HG03060 (cell line): Measurements from ENCODE around the gene RHBDF2.

Experiments used
- ATAC-seq: cut with Tn5 transposase; IDR thresholded peaks from one replicate; pipeline ENCODE4 v1.9.1; 2021; ENCODE audit warnings: low read depth, moderate number of reproducible peaks; ENCODE audit not compliant: unreplicated experiment

Gene RHBDF2

DNA sequence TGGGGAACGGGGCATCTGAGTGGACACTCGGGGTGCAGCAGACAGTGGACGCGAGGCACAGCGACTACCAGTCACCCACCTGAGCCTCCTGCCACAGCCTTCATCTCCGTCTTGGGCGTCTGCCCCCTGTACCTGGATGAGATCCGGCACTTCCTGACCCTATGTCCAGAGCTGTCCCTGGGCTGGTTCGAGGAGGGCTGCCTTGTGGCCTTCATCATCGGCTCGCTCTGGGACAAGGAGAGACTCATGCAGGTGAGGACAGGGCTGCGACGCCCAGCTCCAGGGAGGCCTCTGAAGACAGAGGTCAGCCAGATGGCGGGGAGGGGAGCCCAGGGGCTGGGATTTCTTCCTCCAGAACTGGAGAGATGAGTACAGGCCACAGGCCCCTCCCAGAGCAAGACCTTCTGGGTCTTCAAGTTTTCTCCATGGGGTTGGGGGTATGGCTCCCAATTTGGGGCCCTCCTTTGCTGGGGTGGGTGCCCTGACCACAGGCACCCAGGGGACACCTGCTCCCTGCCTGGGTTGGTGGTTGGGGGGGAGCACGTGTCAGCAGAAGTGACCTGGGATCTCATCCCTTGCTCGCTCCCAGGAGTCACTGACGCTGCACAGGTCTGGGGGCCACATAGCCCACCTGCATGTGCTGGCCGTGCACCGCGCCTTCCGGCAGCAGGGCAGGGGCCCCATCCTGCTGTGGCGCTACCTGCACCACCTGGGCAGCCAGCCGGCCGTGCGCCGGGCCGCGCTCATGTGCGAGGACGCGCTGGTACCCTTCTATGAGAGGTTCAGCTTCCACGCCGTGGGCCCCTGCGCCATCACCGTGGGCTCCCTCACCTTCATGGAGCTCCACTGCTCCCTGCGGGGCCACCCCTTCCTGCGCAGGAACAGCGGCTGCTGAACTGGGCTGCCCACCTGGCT lies 31.9 kb downstream of the RHBDF2 start:
- ATAC-seq: no peak

DNA sequence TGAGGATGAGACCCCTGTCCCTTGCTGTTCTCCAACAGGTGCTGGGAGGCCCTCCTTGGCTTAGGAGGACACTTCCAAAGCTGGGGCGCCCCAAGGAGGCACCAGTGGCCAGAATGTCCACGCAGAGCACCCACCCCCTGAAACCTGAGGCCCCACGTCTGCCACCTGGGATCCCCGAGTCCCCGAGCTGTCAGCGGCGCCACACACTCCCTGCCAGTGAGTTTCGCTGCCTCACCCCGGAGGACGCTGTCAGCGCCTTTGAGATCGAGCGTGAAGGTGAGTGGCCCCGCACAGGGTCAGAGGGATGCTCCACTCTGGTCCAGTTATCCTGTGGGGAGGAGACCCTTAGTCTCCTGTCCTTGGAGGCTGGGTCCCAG lies 32.6 kb downstream of the RHBDF2 start:
- ATAC-seq: no peak

DNA sequence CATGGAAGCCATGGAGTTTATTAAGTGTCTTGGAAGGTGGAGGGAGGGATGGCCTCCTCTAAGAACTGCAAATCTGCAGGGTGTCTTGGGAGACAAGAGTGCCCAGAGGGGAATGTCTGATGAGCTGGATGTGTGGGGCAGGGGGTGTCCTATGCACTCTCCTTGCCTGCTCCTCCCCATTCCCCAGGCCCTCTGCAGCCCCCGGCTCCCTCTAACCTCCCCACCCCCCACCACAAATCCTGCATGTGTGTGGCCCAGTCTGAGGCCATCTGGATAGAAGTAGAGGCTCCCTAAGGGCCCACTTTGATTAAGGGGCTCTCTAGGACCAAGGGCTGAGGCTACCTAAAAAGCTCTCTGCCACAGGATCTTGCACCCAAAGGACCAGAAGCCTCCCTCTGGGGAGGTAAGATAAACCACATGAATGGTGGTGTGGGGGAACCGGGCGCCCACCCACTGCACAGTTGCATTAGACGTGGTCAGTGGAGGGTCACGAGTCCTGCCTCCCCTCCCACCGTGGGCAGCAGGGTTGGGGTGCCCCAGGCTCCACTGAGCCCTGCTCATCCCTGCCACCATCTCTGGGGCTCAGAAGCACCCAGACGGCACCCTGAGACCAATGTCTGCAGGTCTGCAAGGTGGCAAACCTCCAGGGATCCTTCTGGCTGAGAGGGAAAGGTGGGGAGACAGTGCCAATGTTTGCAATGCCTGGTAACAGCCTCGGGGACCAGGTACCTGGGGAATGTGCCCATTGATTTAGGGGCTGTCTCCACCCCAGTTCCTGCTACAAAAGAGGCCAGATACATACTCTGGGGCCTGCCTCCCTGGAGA lies 33.2 kb downstream of the RHBDF2 start:
- ATAC-seq: no peak

DNA sequence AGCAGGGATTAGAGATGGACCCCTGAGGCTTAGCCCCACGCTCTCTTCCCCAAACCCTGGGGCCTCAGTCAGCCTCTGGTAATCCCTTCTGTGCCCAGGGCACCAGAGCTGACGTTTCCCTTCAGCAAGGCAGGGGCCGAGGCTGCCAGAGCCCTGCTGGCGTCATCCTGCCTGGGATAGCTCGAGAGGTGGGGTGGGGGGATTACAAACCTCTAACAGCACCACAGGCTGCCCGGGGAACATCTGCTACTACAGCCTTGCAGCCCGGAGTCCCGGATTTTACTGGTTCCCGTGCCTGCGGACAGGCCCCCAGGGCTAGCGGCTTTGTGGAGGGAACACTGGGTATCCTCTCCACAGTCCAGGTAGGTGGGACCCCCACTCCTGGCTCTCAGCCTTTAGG lies 33.9 kb downstream of the RHBDF2 start, which contains the start of gene AANAT:
Gene AANAT (plus strand): TSS at position 238 of the 400 bp plus-strand sequence. CDS start 1,144 bp downstream, outside the sequence.
- no peak for ATAC-seq

DNA sequence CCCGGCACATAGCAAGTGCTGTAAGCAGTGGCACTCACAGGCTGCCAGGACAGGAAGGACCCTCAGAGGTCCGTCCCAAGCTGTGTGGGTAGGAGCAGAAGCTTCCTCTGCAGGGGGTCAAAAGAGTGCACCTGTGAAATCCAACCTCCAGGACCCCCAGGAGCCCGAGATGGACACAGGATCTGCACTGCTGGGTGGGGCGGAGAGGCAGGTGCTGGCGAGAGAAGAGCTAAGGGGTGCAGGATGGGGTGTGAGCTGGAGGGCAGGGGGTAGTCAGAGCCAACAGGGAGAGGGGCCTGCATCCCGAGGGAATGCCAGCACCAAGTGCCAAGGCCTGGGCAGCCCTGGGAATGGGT lies 34.5 kb downstream of the RHBDF2 start:
- no peak for ATAC-seq

DNA sequence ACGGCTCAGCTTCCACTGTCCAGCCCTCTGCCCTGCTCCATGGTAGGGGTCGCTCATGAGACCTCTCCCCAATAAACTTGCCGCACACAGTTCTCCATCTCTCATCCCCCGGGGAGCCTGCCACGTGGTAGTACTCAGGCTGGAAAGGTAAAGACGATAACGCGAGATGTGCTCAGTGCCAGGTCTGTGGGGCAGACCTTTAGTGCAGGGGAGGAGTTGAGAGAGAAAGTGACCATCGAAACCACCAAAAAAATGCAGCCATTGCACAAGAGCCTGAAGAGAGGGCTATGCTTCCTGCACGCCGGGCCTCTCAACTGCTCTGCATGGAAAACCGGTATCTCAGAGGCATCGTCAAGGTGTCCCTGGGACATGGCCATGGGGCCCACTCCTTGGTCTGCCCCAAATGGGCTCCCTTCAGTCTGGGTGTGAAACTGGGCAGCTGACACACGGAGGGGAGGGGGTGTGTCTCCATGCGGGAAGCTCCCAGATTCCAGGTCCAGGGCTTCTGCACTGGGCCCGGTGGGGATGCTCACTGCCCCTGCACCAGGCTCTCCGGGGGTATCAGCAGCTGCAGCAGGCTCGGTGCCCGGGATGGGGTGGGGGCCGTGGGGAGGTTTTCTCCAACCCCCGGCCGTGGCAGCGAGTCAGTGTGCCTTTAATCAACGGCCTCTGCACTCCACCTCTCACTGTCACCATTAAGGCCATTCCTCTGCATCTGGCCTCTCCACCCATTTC lies 38.5 kb downstream of the RHBDF2 start:
- ATAC-seq: no peak

DNA sequence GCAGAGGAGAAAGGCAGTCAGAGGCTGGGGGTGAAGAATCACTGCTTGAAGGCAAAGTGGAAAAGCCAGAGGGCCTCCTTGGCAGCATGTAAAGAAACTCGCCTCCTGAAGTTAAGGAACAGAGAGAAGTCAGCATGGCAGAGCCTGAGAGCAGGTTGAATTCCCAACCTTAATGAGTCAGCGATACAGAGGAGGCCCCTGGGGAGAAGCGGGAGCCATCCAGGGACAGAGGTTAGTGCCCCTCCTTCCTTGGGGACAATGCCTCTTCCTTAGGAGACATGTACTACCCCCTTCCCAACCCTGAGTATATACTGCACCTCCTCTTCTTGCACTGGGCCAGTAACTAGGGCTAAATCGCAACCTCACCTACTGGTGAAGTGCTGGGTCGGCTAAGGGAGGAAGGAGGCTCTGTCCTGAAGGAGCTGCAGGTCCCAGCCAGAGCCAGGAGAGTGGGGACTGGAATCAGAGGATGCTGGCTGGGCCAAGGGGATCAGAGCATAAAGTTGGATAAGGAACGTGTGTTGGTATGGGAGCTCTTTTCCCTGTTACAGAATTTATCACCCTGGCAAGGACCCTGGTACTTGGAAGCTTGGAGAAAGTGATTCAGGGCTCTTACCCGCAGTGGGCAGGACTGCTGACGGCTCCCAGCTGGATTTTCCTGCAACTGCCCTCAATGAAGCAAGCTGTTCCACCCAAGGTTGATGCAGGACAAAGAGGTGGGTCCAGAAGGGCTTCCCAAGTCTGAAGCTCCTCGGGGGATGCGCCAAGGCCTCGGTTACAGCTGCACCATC lies 39.3 kb downstream of the RHBDF2 start:
- no peak for ATAC-seq

DNA sequence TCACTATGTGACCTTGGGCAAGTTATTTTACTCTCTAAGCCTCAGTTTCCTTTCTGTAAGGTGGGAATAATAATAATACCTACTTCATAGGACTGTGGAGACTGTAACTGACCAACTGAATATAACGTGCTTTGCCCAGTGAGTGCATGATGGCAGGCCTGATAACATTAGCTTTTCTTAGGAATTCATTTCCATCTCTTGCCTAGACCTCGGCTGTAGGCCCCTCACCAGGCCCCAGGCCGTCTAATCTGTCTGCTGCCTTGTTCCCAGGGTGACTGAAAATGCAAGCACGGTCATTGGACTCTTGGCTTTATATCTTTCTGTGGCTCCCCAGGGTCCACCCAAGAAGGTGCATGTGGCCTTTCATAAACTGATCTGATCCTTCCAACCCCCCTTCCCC lies 41.5 kb downstream of the RHBDF2 start:
- ATAC-seq: no peak

DNA sequence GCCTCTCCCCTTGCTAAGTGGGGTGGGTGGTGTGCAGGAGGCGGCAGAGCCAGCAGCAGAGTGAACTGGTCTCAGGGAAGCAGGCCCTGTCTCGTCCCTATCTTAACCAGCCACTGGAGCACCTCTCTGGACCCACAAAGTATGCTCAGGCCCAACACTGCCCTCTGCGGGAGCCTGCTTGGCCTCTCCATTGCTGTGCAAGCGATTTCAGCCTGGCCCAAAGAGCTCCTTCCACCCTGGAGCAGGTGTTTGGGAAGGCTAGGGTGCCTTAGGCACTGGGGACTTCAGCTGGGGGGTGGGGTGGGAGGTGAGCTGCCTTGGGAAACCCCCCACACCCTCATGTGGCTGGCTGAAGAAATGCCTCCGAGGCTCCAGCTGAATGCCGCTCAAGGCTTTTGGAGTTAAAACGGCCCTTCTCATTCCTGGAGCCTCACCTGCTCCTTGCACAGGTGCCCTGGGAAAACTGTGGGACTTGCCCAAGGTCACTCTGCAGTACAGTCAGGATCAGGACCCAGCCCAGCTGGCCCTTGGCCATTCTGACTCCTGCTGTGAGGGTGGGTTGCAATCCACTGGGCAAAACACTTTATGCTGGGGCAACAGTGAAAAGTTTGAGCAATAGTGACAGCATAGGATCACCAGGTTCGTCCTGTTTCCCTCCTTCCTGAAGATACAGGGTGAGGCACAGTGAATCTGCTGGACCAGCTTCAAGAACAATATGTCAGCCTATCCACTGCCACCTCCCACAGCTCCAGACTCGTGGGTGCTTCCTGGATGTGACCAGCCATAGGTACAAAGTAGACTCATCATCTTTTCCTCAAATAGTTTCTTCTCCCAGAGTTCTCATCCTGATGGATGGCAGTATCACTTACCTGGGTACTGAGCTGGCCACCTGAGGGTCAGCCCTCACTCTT lies 42.4 kb downstream of the RHBDF2 start:
- ATAC-seq: no peak

DNA sequence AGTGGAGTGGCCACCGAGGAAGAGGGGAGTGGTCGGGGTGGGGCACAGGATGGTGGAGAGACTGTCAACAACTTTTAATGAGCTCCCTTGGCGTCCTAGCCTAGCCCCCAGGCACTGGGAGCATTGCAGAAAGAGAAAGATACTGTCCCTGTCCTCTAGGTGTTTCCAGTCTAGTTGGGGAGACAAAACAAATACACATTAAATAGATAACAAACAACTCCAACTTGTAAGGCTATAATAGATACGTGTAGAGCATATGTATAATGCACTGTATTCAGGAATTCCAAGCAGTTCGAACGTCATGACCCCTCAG lies 47.8 kb downstream of the RHBDF2 start:
- no peak for ATAC-seq

DNA sequence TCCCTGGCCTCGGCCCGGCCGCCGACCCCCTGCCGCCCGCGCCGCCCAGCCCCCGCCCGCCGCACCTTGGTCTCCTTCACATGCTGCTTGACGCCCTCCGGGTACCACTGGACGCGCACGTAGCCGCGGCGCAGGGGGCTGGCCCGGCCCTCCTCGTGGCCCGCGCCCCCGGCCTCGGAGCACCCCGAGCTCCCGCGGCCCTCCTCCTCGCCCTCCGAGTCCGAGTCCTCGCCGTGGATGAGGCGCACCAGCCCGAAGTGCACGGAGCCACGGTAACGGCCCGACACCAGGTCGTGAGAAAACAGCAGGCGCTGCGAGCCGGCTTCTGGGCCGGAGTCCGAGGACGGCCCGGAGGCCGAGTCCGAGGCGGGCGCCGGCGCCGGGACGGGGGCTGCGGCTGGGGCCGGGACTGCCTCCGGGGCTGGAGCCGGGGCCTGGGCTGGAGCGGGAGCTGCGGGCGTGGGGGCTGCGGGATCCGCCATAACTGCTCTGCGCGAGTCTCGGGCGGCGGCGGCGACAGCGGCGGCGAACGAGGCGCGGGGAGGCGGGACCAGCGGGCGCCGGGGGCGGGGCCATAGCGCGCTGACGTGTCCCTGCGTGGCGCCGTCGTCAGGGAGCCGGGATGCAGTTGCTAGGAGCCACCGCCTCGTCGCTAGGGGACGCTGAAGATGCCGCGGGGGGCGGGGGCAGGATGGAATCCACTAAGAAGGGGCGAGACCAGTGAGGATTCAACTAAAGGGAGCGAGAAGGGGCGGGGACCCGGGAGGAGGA lies 48.4 kb downstream of the RHBDF2 start, which contains the start of gene UBE2O:
Gene UBE2O (minus strand): TSS at position 493 of the 771 bp plus-strand sequence. CDS start 11 bp downstream, at position 482.
- no peak for ATAC-seq

DNA sequence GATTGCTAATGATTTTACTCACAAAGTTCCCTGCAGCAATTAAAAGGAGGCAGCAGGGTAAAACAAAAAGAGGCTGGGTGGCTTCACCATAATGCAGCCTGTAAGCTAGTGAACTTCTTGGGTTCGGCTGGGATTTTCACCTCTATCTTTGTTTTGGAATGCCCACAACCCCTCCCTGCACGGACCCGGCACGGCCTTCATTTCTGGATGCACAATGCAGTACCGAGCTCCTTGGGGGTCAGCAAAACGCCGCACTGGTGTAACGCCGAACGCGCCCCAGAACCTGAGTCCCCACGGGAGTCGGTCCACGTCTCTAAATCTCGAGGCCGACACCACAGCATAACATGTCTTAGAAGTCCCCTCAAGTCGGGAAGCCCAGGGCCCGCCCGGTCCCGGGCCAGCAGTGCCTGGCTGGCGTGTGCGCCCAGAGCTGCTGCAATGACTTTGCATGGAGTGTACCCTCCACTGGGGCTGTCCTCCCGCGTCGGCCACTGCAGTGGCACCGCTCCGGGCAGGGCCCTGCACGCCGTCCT lies 49.0 kb downstream of the RHBDF2 start:
- no peak for ATAC-seq

DNA sequence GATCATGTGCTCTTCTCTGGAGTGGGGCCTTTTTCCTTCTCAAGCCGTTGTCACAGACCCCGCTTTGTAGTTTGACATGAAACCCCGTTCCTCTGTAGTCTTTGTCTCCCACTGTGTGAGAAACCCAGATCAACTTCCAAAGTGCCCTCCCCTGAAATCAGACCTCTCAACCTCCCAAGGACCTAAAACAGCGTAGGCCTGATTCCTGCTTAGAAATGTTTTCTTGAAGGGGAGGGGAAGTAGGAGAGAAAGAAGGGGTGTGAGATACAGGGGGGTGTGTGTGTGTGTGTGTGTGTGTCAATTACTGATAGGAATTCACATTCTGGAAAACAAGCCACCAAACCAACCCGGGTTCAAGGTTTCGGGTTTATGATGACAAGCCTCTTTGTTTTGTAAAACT lies 49.7 kb downstream of the RHBDF2 start:
- no peak for ATAC-seq

DNA sequence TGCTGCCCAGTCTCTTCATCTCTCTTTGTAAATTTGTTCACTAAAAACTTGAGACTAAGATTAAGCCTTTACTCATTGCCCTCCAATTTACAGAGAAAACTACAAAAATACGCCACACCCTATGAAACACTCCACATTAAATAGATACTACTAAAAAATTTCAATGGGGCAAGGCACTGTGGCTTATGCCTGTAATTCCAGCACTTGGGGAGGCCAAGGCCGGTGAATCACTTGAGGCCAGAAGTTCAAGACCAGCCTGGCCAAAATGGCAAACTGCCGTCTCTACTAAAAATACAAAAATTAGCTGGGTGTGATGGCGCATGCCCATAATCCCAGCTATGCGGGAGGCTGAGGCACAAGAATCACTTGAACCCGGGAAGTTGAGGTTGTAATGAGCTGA lies 52.1 kb downstream of the RHBDF2 start:
- no peak for ATAC-seq

DNA sequence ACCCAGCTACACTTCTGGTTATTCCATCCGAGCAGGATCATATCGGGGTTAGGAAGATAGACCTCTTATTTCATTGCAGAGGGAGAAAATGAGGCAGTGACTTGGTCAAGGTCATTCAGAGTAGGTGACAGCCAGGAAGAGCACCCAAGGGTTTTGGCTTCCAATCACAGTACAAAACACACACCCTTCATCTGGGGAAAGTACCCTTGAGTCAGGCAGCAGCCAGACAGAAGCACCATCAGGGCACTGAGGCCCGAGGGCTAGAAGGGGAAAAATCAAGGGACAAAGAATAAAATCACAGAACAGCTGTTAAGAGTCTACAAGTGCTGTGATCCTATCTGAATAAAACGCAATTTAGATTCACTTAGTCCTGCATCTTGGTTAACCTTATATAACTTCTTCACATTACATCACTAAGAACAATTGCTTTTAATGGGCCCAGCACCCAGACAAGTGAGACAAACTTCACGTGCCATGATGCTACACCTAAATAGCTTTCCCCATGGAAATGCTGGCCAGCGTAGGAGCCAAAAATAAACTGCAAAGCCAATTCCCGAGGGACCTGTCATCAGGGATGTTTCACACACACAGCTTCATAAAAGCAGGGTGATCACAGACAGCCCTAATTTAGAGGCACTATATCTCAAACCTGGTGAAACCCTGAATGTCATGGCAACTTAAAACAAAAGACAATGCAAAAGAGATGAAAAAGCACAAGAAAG lies 53.1 kb downstream of the RHBDF2 start:
- ATAC-seq: no peak

DNA sequence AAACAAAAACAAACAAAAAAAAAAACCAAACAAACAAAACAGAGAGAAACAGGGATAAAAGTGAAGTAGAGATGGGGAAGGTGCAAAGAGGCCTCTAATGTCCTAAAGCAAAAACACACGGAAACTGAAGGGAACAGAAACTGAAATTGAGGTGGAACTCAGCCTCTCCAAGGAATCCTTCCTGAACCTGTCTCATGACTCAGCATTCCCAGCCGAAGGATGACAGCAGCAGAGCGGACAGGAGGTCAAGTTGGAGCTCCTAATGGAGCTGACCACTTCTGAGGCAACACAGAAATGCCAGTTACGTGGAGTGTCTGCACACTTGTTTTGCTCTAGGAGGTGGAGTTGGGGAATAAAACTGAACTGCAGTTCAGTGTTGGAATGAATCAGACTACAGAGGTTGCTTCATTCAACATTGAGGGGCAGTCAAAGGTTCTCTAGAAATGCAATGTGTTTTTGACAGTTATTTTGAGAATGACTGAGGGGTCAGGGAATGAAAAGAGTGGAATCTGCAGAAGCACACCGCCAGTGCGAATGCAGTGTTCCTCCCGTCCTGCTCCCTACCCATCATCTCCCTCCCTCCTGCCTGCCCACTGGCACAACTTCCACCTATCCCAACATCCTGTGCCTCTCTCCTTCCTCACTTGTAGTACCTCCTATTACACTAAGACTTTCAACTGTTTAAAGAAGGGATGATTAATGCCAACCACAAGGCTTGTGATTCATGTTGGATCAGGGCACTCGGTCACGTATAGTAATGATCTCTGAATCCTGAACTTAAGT lies 54.6 kb downstream of the RHBDF2 start:
- no peak for ATAC-seq
